Retinal pigment epithelial cell (primary cell): ENCODE data around the gene C1QA.
"Not testable (repeated sequence)": the region's sequence is repeated elsewhere in the genome, so short reads cannot be mapped to it uniquely, and the experiment has no call there.

Source experiments
- DNase-seq: peaks from one replicate; pipeline ENCODE4 v3.0.0-alpha.2; 2010; ENCODE audit warnings: low read depth
- H3K4me3 ChIP-seq: 2 replicates; pipeline ENCODE4 v1.5.1; 2011; ENCODE audit warnings: mild to moderate bottlenecking, low read length, control low read depth, moderate library complexity
- TF ChIP-seq, protein P1 (sequence below): conservative IDR thresholded peaks from 2 replicates; pipeline ENCODE4 v1.5.1; 2011; ENCODE audit warnings: low read depth, low read length, control low read depth, inconsistent platforms

The C1QA gene

DNA sequence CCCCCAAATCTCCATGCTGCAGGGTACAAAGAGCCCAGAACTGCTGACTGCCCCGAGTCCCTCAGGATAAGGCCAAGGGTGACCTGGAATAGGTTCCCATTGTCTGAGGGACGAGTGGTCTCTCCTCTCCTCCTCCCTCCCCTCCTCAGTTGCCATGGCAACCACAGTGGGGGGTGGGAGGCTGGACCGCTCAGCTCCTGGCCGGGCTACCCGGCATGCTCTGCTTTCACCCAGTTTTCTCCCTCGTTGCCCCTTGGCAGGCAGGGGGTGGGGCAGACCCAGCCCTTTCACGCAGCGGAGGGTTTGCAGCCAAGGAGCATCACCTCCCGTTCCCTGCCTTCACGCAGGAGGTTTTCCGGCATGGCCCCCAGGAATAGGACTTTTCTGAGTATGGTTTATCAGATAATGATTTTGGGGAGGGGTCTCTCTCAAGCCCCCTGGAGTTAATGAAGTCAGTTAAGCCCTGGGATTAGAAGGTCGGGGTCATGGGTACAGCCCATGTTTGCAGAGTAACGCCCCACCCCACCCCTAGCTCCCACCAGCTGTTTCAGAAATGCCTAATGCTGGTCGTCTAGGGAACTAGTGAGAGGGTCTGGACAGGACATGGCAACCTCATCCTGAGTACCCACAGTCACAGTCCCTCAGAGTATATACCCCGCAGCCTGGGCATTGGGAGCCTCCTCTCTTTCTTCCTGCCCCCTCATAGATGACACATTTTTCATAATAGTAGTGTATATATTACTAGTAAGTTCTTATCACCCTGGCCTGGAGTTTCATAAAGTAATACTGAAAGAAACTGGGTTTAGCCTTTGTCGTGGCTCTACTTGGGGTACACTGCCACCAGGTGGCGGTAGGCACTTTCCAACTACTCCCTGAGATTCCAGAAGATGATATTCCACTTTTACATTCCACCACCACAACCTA is 37.3 kb downstream of the C1QA start:
- DNase-seq = peak; percentile 18
- TF ChIP-seq, protein P1, sequence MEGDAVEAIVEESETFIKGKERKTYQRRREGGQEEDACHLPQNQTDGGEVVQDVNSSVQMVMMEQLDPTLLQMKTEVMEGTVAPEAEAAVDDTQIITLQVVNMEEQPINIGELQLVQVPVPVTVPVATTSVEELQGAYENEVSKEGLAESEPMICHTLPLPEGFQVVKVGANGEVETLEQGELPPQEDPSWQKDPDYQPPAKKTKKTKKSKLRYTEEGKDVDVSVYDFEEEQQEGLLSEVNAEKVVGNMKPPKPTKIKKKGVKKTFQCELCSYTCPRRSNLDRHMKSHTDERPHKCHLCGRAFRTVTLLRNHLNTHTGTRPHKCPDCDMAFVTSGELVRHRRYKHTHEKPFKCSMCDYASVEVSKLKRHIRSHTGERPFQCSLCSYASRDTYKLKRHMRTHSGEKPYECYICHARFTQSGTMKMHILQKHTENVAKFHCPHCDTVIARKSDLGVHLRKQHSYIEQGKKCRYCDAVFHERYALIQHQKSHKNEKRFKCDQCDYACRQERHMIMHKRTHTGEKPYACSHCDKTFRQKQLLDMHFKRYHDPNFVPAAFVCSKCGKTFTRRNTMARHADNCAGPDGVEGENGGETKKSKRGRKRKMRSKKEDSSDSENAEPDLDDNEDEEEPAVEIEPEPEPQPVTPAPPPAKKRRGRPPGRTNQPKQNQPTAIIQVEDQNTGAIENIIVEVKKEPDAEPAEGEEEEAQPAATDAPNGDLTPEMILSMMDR = peak; percentile 88
- H3K4me3 ChIP-seq = no peak overlapping the region

DNA sequence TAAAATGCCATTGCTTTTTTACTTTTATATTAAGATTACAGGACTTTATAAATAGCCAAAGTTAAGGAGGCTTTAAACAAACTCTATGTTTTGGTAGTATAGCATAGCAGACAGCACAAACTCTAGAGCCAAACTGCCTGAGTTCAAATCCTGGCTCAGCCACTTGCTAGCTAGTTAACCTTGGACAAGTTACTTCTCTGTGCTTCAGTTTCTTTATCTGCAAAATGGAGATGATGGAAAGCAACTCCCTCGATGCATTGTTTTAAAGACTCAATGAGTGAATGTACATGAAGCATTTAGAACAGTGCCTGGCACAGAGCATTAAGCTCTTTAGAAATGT is 38.0 kb downstream of the C1QA start:
- no peak overlapping the region for H3K4me3 ChIP-seq
- DNase-seq = no peak
- TF ChIP-seq, protein P1 = no peak

DNA sequence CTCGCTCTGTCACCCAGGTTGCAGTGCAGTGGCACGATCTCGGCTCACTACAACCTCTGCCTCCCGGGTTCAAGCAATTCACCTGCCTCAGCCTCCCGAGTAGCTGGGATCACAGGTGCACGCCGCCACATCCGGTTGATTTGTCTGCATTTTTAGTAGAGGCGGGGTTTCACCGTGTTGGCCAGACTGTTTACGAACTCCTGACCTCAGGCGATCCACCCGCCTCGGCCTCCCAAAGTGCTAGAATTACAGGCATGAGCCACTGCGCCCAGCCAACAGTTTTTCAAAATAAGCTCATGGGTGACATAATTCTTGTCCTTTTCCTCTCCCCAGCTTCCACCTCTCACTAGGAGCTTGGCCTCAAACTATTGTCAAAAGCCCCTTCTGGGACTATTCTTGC is 39.7 kb downstream of the C1QA start:
- DNase-seq, H3K4me3 ChIP-seq: not testable (repeated sequence)

DNA sequence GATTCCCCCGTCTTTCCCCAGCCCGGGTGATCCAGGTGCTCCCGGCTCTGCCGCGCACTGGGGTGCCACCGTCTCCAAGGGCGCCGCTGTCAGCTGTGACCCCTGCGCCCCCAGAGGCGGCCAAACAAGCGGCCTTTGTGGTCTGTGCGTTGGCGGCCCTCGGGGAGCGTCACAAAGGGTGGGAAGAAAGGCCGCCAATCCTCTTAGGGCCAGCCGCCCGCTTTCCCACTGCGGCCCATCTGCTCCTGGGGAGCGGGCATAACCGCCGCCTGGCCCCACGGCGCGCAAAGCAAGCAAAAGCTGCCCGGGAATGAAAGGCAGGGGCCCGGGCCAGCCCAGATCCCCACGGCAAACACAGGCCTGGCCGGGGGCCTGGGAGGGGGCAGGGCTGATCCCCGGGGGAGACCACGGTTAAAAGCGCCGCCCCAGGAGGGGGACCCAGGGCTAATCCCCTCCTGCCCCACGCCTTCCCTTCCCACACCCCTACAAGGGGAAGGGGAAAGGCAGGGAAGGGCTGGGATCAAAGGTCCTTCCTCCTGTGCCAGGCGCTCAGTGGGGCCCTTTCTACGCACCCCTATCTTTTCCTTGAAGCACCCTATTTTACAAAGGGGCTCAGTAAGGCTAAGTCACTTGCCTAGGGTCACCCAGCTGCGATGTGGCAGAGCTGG is 40.6 kb downstream of the C1QA start:
- H3K4me3 ChIP-seq = no peak overlapping the region
- TF ChIP-seq, protein P1 = no peak
- peak; percentile 27 for DNase-seq

DNA sequence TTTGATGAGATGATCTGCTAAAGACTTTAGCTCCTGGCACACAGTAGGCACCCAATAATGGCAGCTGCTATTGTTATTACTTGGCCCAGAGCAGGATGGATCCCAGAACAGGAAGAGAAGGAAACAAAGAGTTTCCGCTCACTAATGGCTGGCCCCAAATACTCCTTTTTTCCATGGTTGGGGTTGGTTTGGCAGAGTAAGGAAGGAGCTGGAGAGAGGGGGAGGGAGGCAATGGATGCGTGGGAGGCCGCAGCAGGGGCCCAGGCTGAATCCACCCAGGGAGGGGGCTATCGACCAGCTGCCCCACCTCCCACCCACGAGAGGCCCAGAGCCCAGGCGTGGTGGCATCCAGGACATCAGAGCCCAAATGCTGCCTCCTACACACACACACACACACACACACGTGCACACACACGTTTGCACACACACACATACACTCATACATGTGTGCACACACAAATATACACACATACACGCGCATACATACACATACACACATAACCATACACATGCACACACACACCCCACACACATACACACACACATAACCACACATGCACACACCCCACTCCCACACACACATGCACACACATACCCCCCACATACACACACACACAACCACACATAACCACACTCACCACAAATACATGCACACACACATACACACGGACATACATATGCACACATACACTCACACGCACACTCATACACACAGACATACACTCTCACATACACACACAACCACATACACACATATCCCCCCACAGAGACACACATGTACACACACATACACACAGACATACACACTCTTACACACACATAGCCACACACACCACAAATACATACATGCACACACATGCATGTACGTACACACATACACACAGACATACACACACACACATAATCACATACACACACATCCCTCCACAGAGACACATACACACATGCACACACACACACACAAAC is 41.8 kb downstream of the C1QA start:
- TF ChIP-seq, protein P1 = no peak
- no peak for DNase-seq
- no peak overlapping the region for H3K4me3 ChIP-seq

DNA sequence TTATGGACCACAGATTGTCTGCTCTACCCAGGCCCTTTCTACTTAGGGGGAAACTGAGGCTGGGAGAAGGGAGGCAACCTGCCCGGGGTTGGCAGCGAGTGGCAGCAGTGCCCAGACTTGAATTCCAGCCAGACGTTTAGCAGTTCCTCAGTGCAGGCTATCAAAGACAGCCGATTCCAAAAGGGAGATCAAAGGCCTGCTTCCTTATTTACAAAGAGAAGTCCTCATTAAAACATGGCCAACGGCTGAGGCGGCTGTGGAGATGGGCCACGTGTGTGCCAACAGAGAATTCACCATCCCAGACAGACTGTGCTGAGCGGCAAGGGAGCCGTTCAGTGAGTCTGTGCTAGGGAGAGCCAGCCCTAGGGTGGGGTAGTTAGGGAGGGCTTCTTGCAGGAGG is 44.3 kb downstream of the C1QA start:
- TF ChIP-seq, protein P1 = no peak
- DNase-seq = no peak
- no peak overlapping the region for H3K4me3 ChIP-seq
